HepG2 (cell line): Measurements from ENCODE around the gene CTDSP2. TPM values are rescaled to one million over a fixed set of nuclear protein-coding genes. Genes with fewer than 3 reads are reported as not detected.
A peak's percentile ranks its signal among the peaks of the same experiment; 100 is the strongest.

Source experiments
- ATF3 ChIP-seq: sonication (generic); formaldehyde crosslinking; IDR thresholded peaks from 2 replicates; pipeline ENCODE4 v1.4.0; 2020; ENCODE audit warnings: missing genetic modification reagents
- CCAR2 ChIP-seq: fragments of 200-400 bp; formaldehyde crosslinking; optimal IDR thresholded peaks from 2 replicates; pipeline ENCODE3; 2018; ENCODE audit warnings: low read depth, mild to moderate bottlenecking, low read length, moderate library complexity
- DNMT1 ChIP-seq: sonication (generic); formaldehyde crosslinking; IDR thresholded peaks from 2 replicates; pipeline ENCODE4 v1.5.1; 2020; ENCODE audit warnings: mild to moderate bottlenecking, missing genetic modification reagents
- DNMT3B ChIP-seq: conservative IDR thresholded peaks from 2 replicates; pipeline ENCODE4 v1.6.1; 2016; ENCODE audit warnings: missing biosample characterization, control low read depth
- HMGXB4 ChIP-seq, 2 experiments: sonication (generic) in 1 of 2; formaldehyde crosslinking in 1 of 2; IDR thresholded peaks; 2 replicates each; pipeline versions ENCODE4 v1.4.0 to v1.6.1; 2018 to 2020; ENCODE audit warnings: missing genetic modification reagents in 2 of 2, borderline replicate concordance in 1 of 2, low read depth in 1 of 2, mild to moderate bottlenecking in 1 of 2, missing biosample characterization in 1 of 2
- MATR3 ChIP-seq: sonication (generic); formaldehyde crosslinking; IDR thresholded peaks from 2 replicates; pipeline ENCODE4 v1.4.0; 2020; ENCODE audit warnings: missing genetic modification reagents
- MIER2 ChIP-seq: IDR thresholded peaks from 2 replicates; pipeline ENCODE4 v1.6.1; 2016; ENCODE audit warnings: missing biosample characterization, missing genetic modification reagents
- MXD1 ChIP-seq: sonication (generic); formaldehyde crosslinking; IDR thresholded peaks from 2 replicates; pipeline ENCODE4 v1.4.0; 2020; ENCODE audit warnings: mild to moderate bottlenecking, missing genetic modification reagents
- PHF5A ChIP-seq: IDR thresholded peaks from one replicate; pipeline ENCODE4 v1.6.1; 2018; ENCODE audit warnings: low read depth, missing genetic modification reagents; ENCODE audit not compliant: unreplicated experiment
- RBM22 ChIP-seq: fragments of 200-400 bp; formaldehyde crosslinking; optimal IDR thresholded peaks from 2 replicates; pipeline ENCODE3; 2017; ENCODE audit warnings: mild to moderate bottlenecking, low read length, moderate library complexity
- SATB2 ChIP-seq: sonication (generic); formaldehyde crosslinking; IDR thresholded peaks from 2 replicates; pipeline ENCODE4 v1.5.0; 2020; ENCODE audit warnings: missing genetic modification reagents
- SIX4 ChIP-seq: sonication (generic); formaldehyde crosslinking; IDR thresholded peaks from 2 replicates; pipeline ENCODE4 v1.4.0; 2020; ENCODE audit warnings: missing genetic modification reagents
- TRIM24 ChIP-seq: sonication (generic); formaldehyde crosslinking; IDR thresholded peaks from 2 replicates; pipeline ENCODE4 v1.8.0; 2022; ENCODE audit warnings: mild to moderate bottlenecking, missing genetic modification reagents
- U2AF2 ChIP-seq: fragments of 200-400 bp; formaldehyde crosslinking; IDR thresholded peaks from 2 replicates; pipeline ENCODE4 v1.6.1; 2017; ENCODE audit warnings: low read depth, mild to moderate bottlenecking, low read length
- ZFY ChIP-seq: sonication (generic); formaldehyde crosslinking; IDR thresholded peaks from 2 replicates; pipeline ENCODE4 v1.4.0; 2020; ENCODE audit warnings: missing genetic modification reagents
- ZNF318 ChIP-seq: sonication (generic); formaldehyde crosslinking; IDR thresholded peaks from 2 replicates; pipeline ENCODE4 v1.4.0; 2020; ENCODE audit warnings: mild to moderate bottlenecking, missing genetic modification reagents
- ZNF331 ChIP-seq: sonication (generic); formaldehyde crosslinking; IDR thresholded peaks from 2 replicates; pipeline ENCODE4 v1.4.0; 2020; ENCODE audit warnings: missing genetic modification reagents
- ZNF549 ChIP-seq: sonication (generic); formaldehyde crosslinking; IDR thresholded peaks from 2 replicates; pipeline ENCODE4 v1.5.0; 2020; ENCODE audit warnings: missing genetic modification reagents
- ZNF678 ChIP-seq: sonication (generic); formaldehyde crosslinking; IDR thresholded peaks from 2 replicates; pipeline ENCODE4 v1.4.0; 2020; ENCODE audit warnings: mild to moderate bottlenecking, missing genetic modification reagents
- ZNF766 ChIP-seq: sonication (generic); formaldehyde crosslinking; IDR thresholded peaks from 2 replicates; pipeline ENCODE4 v1.5.0; 2020; ENCODE audit warnings: missing genetic modification reagents, borderline replicate concordance
- polyA plus RNA-seq, 8 experiments: library from polyadenylated mRNA; depleted of rRNA in 3 of 8; stranded (reverse) in 7 of 8; unstranded in 1 of 8; fragments of >200 nt; fragmentation: Illumina TruSeq in 4 of 8; extraction: Trizol in 4 of 8; gene quantifications; 2 replicates each; pipeline versions ENCODE4 v1.2.1 to v1.2.3, GENCODE V29; 2011 to 2016; ENCODE audit warnings: low read depth in 4 of 8, missing spikeins in 1 of 8, mixed read lengths in 1 of 8; ENCODE audit not compliant: insufficient read depth in 1 of 8
- total RNA-seq, 5 experiments: library from RNA; depleted of rRNA; stranded (reverse); fragments of >200 nt; fragmentation: Illumina TruSeq; extraction: Trizol; gene quantifications; 2 replicates each; pipeline ENCODE4 v1.2.3, GENCODE V29; 2016; ENCODE audit warnings: low read depth in 1 of 5

CTDSP2 gene
- total and polyA plus RNA-seq, 2 of the 13 experiments (the other 11 are each of a cell fraction or from before 2014, with no cell fraction given), result 38.1 to 82.5 TPM

- TF ChIP-seq ATF3 (CRISPR knock-in tag), result peak; percentile 59; the same call in 1 of the 2 replicates
- no peak for TF ChIP-seq CCAR2
- TF ChIP-seq MATR3 (CRISPR knock-in tag), result no peak
- peak; percentile 52; the same call in 1 of the 2 replicates for TF ChIP-seq MIER2 (CRISPR knock-in tag)
- TF ChIP-seq MXD1 (CRISPR knock-in tag), result peak; percentile 99; the same call in 1 of the 2 replicates
- no peak for TF ChIP-seq RBM22
- peak; percentile 69; the same call in 1 of the 2 replicates for TF ChIP-seq SIX4 (CRISPR knock-in tag)
- TF ChIP-seq ZNF318, result peak; percentile 64; the same call in 1 of the 2 replicates
- no peak for TF ChIP-seq U2AF2
- TF ChIP-seq ZFY (CRISPR knock-in tag), result peak; percentile 97
- TF ChIP-seq SATB2, result no peak
- TF ChIP-seq ZNF678 (CRISPR knock-in tag), result peak; percentile 88
- no peak for TF ChIP-seq DNMT1 (CRISPR knock-in tag)
- no peak; the same call in 1 of the 2 replicates for TF ChIP-seq DNMT3B (CRISPR knock-in tag)
- peak; percentile 90 for TF ChIP-seq ZNF331
- TF ChIP-seq ZNF766 (CRISPR knock-in tag), result peak; percentile 64; the same call in 1 of the 2 replicates
- no peak for TF ChIP-seq ZNF549
- no peak for TF ChIP-seq TRIM24 (CRISPR knock-in tag)
- TF ChIP-seq HMGXB4 (CRISPR knock-in tag; IDR thresholded peaks at IDR 0.05; ENCODE audit: borderline replicate concordance in 1 of 2, low read depth in 1 of 2), result peak; percentile 47 to 78; a peak in 3 of 4 replicates
- peak; percentile 49 for TF ChIP-seq PHF5A
Measured at GRCh38 chr12:57771873-57772428, 74.6 kb downstream of the CTDSP2 start, which contains the start of gene METTL1 (continued).
